ENCODE measurements around the gene PRMT1. TPM values are rescaled to one million over a fixed set of nuclear protein-coding genes. Genes with fewer than 3 reads are reported as not detected.

PRMT1 gene
- total and polyA plus RNA-seq, 2 donors (not counting 1 experiment from before 2014, with no cell fraction given), result 175 to 310 TPM

GRCh38 chr19:49713236-49713845 is 36.3 kb downstream of the PRMT1 start:
- H2AFZ ChIP-seq (ENCODE audit: insufficient read depth, low read depth, low read length, poor library complexity, severe bottlenecking), result no peak overlapping the region
- H3K4me3 Mint-ChIP-seq, result no peak overlapping the region
- DNase-seq (no peak), ATAC-seq (ENCODE audit: low read depth) (no peak)
- 100% methylated on average over 6 of the region's 8 CpGs for WGBS (ENCODE audit: insufficient coverage)
- H4K20me1 ChIP-seq (ENCODE audit: control insufficient read depth, insufficient read depth, low read length, poor library complexity, severe bottlenecking), result no peaks in the 10 kb centered on the region
- TF ChIP-seq EZH2 (IDR thresholded peaks at IDR 0.05; ENCODE audit: borderline replicate concordance, insufficient read depth, low read depth, low read length, poor library complexity, severe bottlenecking) (no peak), CTCF (IDR thresholded peaks at IDR 0.05) (no peak)
- H3K79me2 ChIP-seq (ENCODE audit: control insufficient read depth, insufficient read depth, low read length), result no peaks in the 10 kb centered on the region
- H3K4me2 ChIP-seq (replicated peaks; ENCODE audit: low read depth, low read length, poor library complexity, severe bottlenecking), result no peak overlapping the region
- peaks cover 0 to 8% (median 0%) of the 10 kb centered on the region in 3 donors for H3K9me3 ChIP-seq (ENCODE audit: control extremely low read depth in 1 of 3, control insufficient read depth in 2 of 3, insufficient read depth in 1 of 3, low read length in 2 of 3)
- no peaks in the 10 kb centered on the region for H3K9me3 Mint-ChIP-seq (ENCODE audit: insufficient read depth)
- no peak overlapping the region for H3K27ac Mint-ChIP-seq
- peaks cover 8% of the 10 kb centered on the region for H3K4me1 Mint-ChIP-seq
- POLR2A ChIA-PET, result interaction anchor here (0.6 kb wide), 1 partner anchor 13 kb away, joined by 3 read pairs; no protein-coding TSS in a partner anchor
- no peak overlapping the region for H3K4me3 ChIP-seq (ENCODE audit: control extremely low read depth in 1 of 5, extremely low read depth in 1 of 5, insufficient read depth in 1 of 5, low read depth in 2 of 5, low read length in 4 of 5)
- H3K27me3 Mint-ChIP-seq, result peaks cover 4% of the 10 kb centered on the region
- no peaks in the 10 kb centered on the region for H3K27me3 ChIP-seq (replicated peaks in 1 of 4; ENCODE audit: control extremely low read depth in 1 of 4, control insufficient read depth in 3 of 4, insufficient read depth in 4 of 4, low read length in 3 of 4)
- intact Hi-C loops (cut with micrococcal nuclease), result no loop called here
- peaks cover 4 to 11% of the 10 kb centered on the region in 2 donors for H3K4me1 ChIP-seq (ENCODE audit: control insufficient read depth in 2 of 2, insufficient read depth in 2 of 2, low read length in 2 of 2)
- no peak overlapping the region for H3K27ac ChIP-seq (ENCODE audit: low read length in 2 of 2)
- H3K9ac ChIP-seq (ENCODE audit: low read length), result no peak overlapping the region
- CTCF ChIA-PET, result interaction anchor here (0.5 kb wide), 1 partner anchor 52 kb away, joined by 3 read pairs; no protein-coding TSS in a partner anchor
- no peaks in the 10 kb centered on the region for H3K36me3 ChIP-seq (replicated peaks in 1 of 2; ENCODE audit: control extremely low read depth in 1 of 2, control insufficient read depth in 1 of 2, extremely low read depth in 1 of 2, insufficient read depth in 2 of 2, low read length in 1 of 2)

- H2AFZ ChIP-seq (ENCODE audit: insufficient read depth, low read depth, low read length, poor library complexity, severe bottlenecking), result no peak overlapping the region
- WGBS (ENCODE audit: insufficient coverage), result 67% methylated on average over 1 of the region's 3 CpGs
- Mint-ChIP-seq H3K27me3 (no peaks in the 10 kb centered on the region), H3K9me3 (ENCODE audit: insufficient read depth) (no peaks in the 10 kb centered on the region), H3K4me1 (peaks cover 12% of the 10 kb centered on the region), H3K27ac (no peak overlapping the region), H3K4me3 (no peak overlapping the region)
- H3K4me3 ChIP-seq (ENCODE audit: control extremely low read depth in 1 of 5, extremely low read depth in 1 of 5, insufficient read depth in 1 of 5, low read depth in 2 of 5, low read length in 4 of 5), result no peak overlapping the region
- ChIA-PET CTCF (no interaction called here), POLR2A (no interaction called here)
- no peak overlapping the region for H3K27ac ChIP-seq (ENCODE audit: low read length in 2 of 2)
- TF ChIP-seq CTCF (IDR thresholded peaks at IDR 0.05), result no peak
- TF ChIP-seq EZH2 (IDR thresholded peaks at IDR 0.05; ENCODE audit: borderline replicate concordance, insufficient read depth, low read depth, low read length, poor library complexity, severe bottlenecking), result no peak
- peaks cover 0 to 13% (median 0%) of the 10 kb centered on the region in 3 donors for H3K9me3 ChIP-seq (ENCODE audit: control extremely low read depth in 1 of 3, control insufficient read depth in 2 of 3, insufficient read depth in 1 of 3, low read length in 2 of 3)
- ATAC-seq (ENCODE audit: low read depth) (no peak), DNase-seq (no peak)
- H3K36me3 ChIP-seq (replicated peaks in 1 of 2; ENCODE audit: control extremely low read depth in 1 of 2, control insufficient read depth in 1 of 2, extremely low read depth in 1 of 2, insufficient read depth in 2 of 2, low read length in 1 of 2), result no peaks in the 10 kb centered on the region
- no peaks in the 10 kb centered on the region for H3K27me3 ChIP-seq (replicated peaks in 1 of 4; ENCODE audit: control extremely low read depth in 1 of 4, control insufficient read depth in 3 of 4, insufficient read depth in 4 of 4, low read length in 3 of 4)
- intact Hi-C loops (cut with micrococcal nuclease), result no loop called here
- H3K9ac ChIP-seq (ENCODE audit: low read length), result no peak overlapping the region
- H3K79me2 ChIP-seq (ENCODE audit: control insufficient read depth, insufficient read depth, low read length), result no peaks in the 10 kb centered on the region
- no peaks in the 10 kb centered on the region for H4K20me1 ChIP-seq (ENCODE audit: control insufficient read depth, insufficient read depth, low read length, poor library complexity, severe bottlenecking)
- H3K4me1 ChIP-seq (ENCODE audit: control insufficient read depth in 2 of 2, insufficient read depth in 2 of 2, low read length in 2 of 2), result peaks cover 4 to 11% of the 10 kb centered on the region in 2 donors
- H3K4me2 ChIP-seq (replicated peaks; ENCODE audit: low read depth, low read length, poor library complexity, severe bottlenecking), result no peak overlapping the region
These were observed 39.1 kb downstream of the PRMT1 start for GRCh38 chr19:49716154-49716553.

Measured in B cell (primary cell).